GM21526 (cell line): ENCODE results near the gene MYO5A.

Experiments
- ATAC-seq: cut with Tn5 transposase; IDR thresholded peaks from one replicate; pipeline ENCODE4 v1.9.1; 2021; ENCODE audit warnings: moderate library complexity; ENCODE audit not compliant: unreplicated experiment, low FRiP score

Gene MYO5A

GRCh38 chr15:52278135-52278534, 250.5 kb downstream of the MYO5A start:
- ATAC-seq = no peak

DNA sequence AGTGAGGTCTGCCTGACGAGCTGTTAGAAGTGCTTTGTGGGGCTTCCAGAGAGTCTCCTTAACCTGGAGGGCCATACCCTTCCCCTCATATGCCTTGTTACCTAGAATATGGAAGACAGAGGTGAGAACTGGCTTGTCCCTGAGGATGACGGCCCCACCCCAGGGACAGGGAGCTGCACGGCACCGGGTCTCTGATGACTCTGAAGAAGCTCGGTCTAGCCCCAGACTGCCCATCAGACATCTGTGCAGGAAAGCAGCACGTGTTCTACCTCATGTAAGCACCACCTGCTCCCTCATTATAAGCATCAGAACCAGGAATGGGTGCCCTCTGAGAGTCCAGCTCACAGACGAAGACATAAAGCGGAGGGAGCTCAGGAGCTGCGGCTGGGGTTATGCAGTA, 251.1 kb downstream of the MYO5A start:
- ATAC-seq = no peak

DNA sequence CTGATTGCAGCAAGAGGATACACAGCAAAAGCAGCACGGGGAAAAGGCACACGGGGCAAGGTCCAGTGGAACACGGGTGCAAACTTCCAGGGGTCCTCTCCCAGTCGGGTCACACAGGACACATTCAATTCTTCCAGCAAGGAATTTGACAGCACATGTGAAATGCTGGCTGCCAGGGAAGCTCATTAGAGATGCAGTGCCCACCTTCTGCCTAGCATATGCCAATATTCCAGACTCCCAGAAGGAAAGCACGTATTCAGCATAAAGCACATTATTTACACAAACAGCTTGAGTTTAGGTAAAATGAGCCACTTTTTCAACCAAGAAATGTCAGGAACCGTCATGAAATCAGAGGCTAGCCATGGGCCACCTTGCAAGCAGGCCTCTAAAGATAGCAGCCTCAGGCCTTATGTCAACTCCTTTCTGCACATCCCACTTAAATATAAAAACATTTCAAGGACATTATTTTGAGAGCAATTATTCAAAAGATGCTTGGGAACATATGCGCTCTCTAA, 252.4 kb downstream of the MYO5A start:
- no peak for ATAC-seq

- no peak for ATAC-seq
These were observed 265.0 kb downstream of the MYO5A start for GRCh38 chr15:52263563-52264282.

GRCh38 chr15:52262364-52262763, 266.3 kb downstream of the MYO5A start:
- no peak for ATAC-seq

DNA sequence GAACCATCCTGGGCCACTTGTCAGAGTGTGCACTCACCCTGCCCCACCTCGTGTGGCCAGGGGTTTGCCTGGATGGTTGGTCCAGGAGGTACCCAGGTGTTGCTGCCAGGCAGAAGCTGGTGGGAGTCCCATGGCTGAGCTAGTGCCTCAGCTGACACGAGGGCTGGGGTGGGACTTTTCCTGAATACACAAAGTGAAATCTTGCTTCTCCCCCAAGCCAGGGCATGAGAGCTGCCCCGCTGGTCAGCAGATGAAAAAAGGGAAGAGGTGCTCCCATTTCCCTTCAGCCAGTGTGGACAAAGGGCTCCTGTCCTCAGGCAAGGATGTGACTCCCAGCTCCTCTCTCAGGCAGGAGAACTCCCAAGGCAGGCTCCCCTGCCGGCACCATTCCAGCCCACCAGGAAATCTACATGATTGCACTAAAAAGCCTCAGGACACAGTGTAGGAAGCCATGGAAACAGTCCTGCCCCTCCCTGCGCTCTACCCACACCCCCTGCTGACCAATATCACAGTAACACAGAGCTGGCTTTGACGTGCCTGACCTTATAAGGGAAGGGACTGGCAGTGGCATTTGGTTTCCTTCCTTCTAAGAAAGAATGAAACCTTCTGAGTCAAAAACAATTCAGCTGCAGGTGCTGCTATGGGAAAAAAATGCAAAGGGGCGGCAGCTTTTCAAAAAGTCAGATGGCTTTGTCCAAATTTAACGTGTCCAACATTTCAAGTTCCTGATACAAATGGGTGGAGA, 267.0 kb downstream of the MYO5A start:
- ATAC-seq = peak; percentile 92

DNA sequence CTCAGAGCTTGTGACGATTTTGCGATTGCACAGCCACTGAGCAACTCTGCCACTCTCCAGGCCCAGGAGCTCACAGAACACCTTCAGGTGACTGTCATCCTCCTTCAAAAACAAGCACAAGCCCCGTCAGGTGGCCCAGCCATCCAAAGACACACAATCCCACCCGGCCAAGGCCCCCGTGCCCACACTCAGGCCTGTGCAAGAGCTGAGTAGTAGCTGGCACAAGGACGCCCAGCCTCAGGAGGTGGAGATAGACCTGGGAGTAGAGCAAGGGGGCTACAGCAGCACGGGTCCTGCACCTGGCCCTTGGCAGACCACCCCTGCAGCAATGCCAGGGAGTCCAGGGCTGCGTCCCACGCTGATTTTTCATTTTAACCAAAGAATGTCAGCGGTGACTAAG, 267.7 kb downstream of the MYO5A start:
- ATAC-seq = no peak

GRCh38 chr15:52259503-52259902, 269.2 kb downstream of the MYO5A start:
- no peak for ATAC-seq

- ATAC-seq = no peak
These were observed 270.2 kb downstream of the MYO5A start for GRCh38 chr15:52258461-52258860.

DNA sequence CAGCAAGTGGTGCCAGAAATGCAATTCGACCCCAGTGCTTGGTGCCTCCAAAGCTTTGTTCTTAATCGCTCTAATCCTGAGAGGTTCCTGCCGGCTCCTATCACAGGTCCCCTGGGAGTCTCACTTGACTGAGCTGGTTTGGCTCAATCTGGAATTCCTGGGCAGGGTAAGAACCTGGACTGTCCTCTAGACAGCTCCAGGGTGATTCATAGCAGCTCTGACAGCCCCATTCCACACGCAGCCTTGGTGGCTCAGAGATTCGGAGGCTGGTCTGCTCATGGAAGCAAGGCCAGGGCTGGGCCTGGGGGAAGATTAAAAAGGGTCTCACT, 271.0 kb downstream of the MYO5A start:
- ATAC-seq = no peak
